CD4-positive, alpha-beta T cell treated with Interleukin-4 for 1 hour (primary cell): ENCODE data around the gene TPSB2.
"Not testable (repeated sequence)": the region's sequence is repeated elsewhere in the genome, so short reads cannot be mapped to it uniquely, and the experiment has no call there.

Source experiments
- DNase-seq, 2 donors: peaks; one replicate each; pipeline ENCODE4 v3.0.0-alpha.2; 2020 to 2022

The TPSB2 gene

GRCh38 chr16:1199347-1200013 is 30.5 kb downstream of the TPSB2 start:
- DNase-seq: no peak

GRCh38 chr16:1198671-1199346 is 31.2 kb downstream of the TPSB2 start:
- not testable (repeated sequence) for DNase-seq

GRCh38 chr16:1198194-1198593 is 31.8 kb downstream of the TPSB2 start:
- DNase-seq: no peak

GRCh38 chr16:1197237-1197866 is 32.6 kb downstream of the TPSB2 start:
- DNase-seq: no peak

GRCh38 chr16:1196494-1196893 is 33.5 kb downstream of the TPSB2 start:
- no peak for DNase-seq

- no peak for DNase-seq
These were observed 34.7 kb downstream of the TPSB2 start for GRCh38 chr16:1195393-1195666.

- DNase-seq: peak in 1 of 2 donors; percentile 7
These were observed 35.2 kb downstream of the TPSB2 start for GRCh38 chr16:1194665-1195392.

- DNase-seq: no peak
These were observed 36.0 kb downstream of the TPSB2 start for GRCh38 chr16:1193825-1194581.

- DNase-seq: no peak
These were observed 36.7 kb downstream of the TPSB2 start for GRCh38 chr16:1193143-1193824.

- DNase-seq: no peak
These were observed 37.5 kb downstream of the TPSB2 start for GRCh38 chr16:1192384-1193073.

- not testable (repeated sequence) for DNase-seq
These were observed 39.2 kb downstream of the TPSB2 start for GRCh38 chr16:1190789-1191188.

- no peak for DNase-seq
These were observed 40.5 kb downstream of the TPSB2 start for GRCh38 chr16:1189455-1189854.

- peak in 1 of 2 donors; percentile 29 for DNase-seq
These were observed 41.4 kb downstream of the TPSB2 start for GRCh38 chr16:1188432-1189189.

GRCh38 chr16:1185460-1186207 is 44.4 kb downstream of the TPSB2 start:
- not testable (repeated sequence) for DNase-seq

- no peak for DNase-seq
These were observed 45.0 kb downstream of the TPSB2 start for GRCh38 chr16:1184980-1185379.

GRCh38 chr16:1184156-1184868 is 45.7 kb downstream of the TPSB2 start:
- DNase-seq: no peak

- DNase-seq: no peak
These were observed 46.8 kb downstream of the TPSB2 start for GRCh38 chr16:1182950-1183907.

GRCh38 chr16:1182316-1182671 is 47.7 kb downstream of the TPSB2 start:
- DNase-seq: no peak
